GM10266 (cell line): ENCODE data around the gene AXIN1.

ENCODE experiments used
- DNase-seq: peaks from one replicate; pipeline ENCODE4 v3.0.0; 2012; ENCODE audit errors: extremely low spot score
- CTCF ChIP-seq: IDR thresholded peaks from 2 replicates; pipeline ENCODE4 v1.5.1; 2012; ENCODE audit warnings: mild to moderate bottlenecking, low read depth; ENCODE audit not compliant: control insufficient read depth, insufficient read depth; ENCODE audit errors: missing control alignments

The AXIN1 gene

DNA sequence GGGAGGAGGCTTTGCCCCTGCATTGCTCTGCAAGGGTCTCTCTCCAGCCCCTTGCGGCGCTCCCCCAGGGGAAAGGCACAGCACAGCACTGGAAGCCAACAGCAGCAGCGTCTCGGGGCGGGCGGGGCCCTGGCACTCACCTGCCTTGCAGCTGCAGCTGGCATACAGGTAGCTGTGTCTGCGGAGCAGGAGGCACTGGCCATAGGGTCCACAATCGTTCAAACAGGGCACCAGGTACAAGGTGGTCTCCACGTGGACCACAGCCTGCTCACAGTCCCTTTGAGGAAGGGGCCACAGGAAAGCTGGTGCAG is 22.0 kb upstream of the AXIN1 start:
- no peak for TF ChIP-seq CTCF
- DNase-seq, result no peak

- no peak for TF ChIP-seq CTCF
- DNase-seq, result no peak
Observed at GRCh38 chr16:373848-374615, 21.5 kb upstream of the AXIN1 start.

DNA sequence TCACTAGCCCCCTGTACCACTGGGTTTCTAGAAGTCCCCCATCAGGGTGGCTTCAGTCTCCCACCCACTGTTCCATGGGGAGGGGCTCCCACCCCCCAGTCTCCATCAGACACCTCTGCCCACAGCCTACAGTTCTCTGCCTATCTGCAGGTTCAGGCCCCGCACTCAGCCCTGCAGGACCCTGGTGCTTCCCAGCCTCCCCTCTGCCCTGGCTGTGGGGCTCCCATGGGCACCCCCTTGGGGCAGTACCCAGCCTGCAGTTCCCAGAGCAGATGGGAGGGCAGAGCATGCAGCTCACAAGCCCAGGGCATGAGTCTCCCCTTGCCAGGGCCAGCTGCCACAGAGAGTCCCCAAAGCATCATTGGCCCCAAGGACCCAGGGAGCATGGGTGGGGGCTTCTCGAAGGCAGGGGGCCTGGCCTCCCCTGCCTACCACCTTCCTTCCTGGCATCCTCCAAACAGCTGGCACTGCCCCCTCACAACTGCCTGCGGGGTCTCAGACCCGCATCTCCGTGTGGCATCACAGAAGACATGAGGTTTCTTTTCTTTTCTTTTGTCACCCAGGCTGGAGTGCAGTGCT is 20.6 kb upstream of the AXIN1 start:
- DNase-seq, result no peak
- no peak for TF ChIP-seq CTCF

DNA sequence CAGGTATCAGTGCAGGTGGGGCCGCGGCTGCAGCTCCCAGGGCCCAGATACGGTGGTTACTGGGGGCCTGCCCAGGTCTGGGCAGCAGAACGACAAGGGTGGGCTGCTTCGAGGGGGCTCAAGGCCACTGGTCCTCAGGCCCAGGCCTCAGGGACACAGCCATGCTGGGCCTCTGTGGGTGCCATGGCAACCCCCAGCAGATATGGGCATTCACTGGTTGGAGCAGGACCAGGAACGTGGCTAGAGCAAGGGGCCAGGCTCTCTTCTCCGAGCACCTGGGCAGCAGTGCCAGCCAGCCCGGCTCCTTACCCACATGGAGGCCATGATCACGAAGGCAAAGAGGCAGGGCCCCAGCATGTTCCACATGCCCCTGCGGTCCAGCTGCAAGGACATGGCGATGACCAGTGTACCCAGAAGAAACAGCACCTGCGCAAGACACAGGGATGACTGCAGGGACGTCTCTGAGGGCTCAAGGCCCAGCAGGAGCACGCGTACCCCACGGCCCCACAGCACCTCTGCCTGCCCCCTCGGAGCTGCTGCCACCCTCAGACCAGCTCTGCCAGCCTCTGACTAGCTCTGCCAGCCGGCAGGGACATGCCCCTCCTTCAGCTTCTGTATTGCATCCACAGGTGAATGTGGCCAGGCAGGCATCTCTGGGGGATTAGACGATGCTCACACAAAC is 19.9 kb upstream of the AXIN1 start:
- DNase-seq, result no peak
- TF ChIP-seq CTCF, result no peak

DNA sequence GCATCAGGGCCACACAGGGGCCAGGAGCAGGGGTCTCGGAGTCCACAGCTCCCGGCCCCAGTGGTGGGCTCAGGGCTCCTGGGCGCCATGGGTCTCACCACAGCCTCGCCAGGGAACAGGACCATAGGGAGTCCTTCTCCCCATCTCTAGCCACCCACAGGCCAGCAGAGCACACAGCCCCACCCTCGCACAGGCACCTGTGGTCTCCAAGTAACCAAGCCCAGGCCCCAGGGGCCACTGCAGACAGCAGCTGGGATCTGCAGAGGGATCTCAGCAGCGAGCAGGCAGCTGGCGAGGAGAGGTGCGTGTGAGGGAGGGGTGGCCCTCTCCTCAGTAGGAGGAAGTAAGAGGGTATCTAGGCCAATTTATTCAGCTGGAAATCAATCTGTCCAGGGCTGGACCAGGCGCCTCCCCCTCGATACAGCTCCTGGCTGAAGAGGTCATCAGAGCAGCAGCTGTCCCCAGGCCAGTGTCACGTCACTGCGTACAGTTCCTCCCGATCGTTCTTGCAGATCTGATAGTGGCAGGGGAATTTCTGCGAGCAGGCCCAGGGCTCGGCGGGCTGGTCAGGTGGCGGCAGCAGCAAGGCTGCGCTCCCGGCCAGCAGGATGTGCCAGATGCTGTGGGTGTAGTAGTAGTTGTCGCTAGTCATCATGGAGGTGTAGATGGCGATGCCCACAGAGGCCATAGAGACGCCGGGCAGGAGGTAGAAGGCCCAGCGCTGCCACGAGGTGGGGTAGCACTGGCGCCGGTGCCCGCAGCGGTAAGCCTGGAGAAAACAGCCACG is 19.2 kb upstream of the AXIN1 start:
- no peak for DNase-seq
- TF ChIP-seq CTCF, result no peak

DNA sequence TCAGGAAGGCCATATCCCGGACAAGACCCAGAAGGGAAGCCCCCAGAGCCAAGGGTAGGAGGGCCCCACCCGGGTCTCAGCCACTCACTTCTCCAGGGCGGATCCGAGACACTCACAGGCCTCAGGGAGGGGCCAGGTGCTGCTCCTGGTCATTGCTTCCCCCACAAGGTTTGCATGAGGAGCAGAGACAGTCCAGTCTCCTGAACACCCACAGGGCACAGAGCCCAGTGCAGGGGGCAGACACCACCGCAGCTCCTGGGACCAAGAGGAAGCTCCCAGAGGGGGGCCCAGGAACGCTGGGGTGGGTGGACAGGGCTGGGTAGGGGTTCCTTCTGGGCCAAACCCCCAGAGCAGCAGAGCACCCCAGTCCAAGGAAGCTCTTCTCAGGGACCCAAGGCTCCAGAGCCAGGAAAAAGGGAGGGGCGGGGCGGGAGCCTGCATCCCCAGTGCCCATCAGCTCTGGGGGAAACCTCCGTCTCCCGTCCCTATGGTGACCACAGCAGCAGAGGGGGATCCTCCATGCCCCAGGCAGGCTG is 18.5 kb upstream of the AXIN1 start:
- DNase-seq, result peak; percentile 73
- TF ChIP-seq CTCF, result no peak

DNA sequence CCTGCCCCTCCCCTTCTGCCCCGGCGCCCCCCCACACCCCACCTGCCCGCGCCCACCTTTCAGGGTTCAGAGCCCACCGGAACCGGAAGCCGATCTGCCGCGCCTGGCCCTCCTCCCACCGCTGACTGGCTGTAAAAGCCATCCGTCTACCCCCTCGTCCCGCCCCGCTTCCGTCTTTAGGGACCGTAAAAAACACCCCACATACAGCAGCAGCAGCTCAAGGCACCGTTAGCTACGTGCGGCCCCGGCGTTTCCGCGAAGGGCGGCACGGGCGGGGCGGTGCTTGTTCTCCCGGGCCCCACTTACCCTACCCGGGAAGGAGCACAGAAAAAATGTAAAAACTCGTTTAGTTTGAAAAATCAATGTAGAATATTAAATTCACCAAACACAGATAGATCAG is 17.9 kb upstream of the AXIN1 start, which contains the start of gene MRPL28:
TSS of gene MRPL28 (minus strand) at position 96 of the 400 bp plus-strand sequence. CDS start 320 bp downstream, outside the sequence.
- DNase-seq, result peak; percentile 99
- no peak for TF ChIP-seq CTCF
